C4-2B (cell line): Measurements from ENCODE around the gene RASAL2.

Experiments
- CTCF ChIP-seq: fragments of 450-650 bp; conservative IDR thresholded peaks from 2 replicates; pipeline ENCODE4 v1.5.1; 2017; ENCODE audit warnings: mild to moderate bottlenecking
- ZFX ChIP-seq: fragments of 450-650 bp; IDR thresholded peaks from 2 replicates; pipeline ENCODE4 v1.6.1; 2017

- TF ChIP-seq CTCF, result no peak
- no peak for TF ChIP-seq ZFX
These were observed 415.6 kb downstream of the RASAL2 start for GRCh38 chr1:178509414-178510007.
